Right lobe of liver (tissue), 6 donors: ENCODE data around the gene ITPKB. TPM values are rescaled to one million over a fixed set of nuclear protein-coding genes. Genes with fewer than 3 reads are reported as not detected.

Source experiments
- ATAC-seq, 4 donors: fragments of 200-7000 bp; cut with Tn5 transposase; one replicate each; pipeline ENCODE4 v1.9.1; 2020; ENCODE audit warnings: mild to moderate bottlenecking in 4 of 4, moderate library complexity in 4 of 4
- DNase-seq, 3 donors: peaks; one replicate each; pipeline ENCODE4 v3.0.0-alpha.2; 2020
- H3K27ac ChIP-seq, 3 donors: fragments of 200-600 bp; one replicate each; pipeline ENCODE4 v1.8.0; 2022
- H3K27me3 ChIP-seq, 2 donors: fragments of 200-600 bp; one replicate each; pipeline ENCODE4 v1.8.0; 2022
- H3K36me3 ChIP-seq, 4 donors: fragments of 200-600 bp; sonication (generic) in 1 of 4; one replicate each; pipeline versions ENCODE4 v1.5.1 to v1.8.0; 2017 to 2022; ENCODE audit warnings: control low read depth in 1 of 4
- H3K4me1 ChIP-seq, 4 donors: fragments of 200-600 bp; sonication (generic) in 1 of 4; one replicate each; pipeline versions ENCODE4 v1.5.1 to v1.8.0; 2017 to 2022; ENCODE audit warnings: control low read depth in 1 of 4
- H3K4me3 ChIP-seq, 3 donors: fragments of 200-600 bp; one replicate each; pipeline ENCODE4 v1.8.0; 2022
- H3K9me3 ChIP-seq, 4 donors: fragments of 200-600 bp; sonication (generic) in 1 of 4; one replicate each; pipeline versions ENCODE4 v1.5.1 to v1.8.0; 2017 to 2022; ENCODE audit warnings: control low read depth in 1 of 4
- CTCF ChIP-seq, 4 donors: fragments of 200-600 bp in 3 of 4; fragments of 450-650 bp in 1 of 4; IDR thresholded peaks; one replicate each; pipeline versions ENCODE4 v1.5.1 to v1.8.0; 2016 to 2022; ENCODE audit warnings: antibody characterized with exemption in 4 of 4, mild to moderate bottlenecking in 2 of 4
- POLR2A ChIP-seq: fragments of 450-650 bp; IDR thresholded peaks from one replicate; pipeline ENCODE4 v1.6.1; 2017; ENCODE audit warnings: antibody characterized with exemption, mild to moderate bottlenecking
- WGBS: methylation state at CpG from one replicate; pipeline ENCODE4 v1.1.6; 2018; ENCODE audit warnings: low coverage, low lambda C conversion rate; ENCODE audit not compliant: insufficient coverage; ENCODE audit errors: missing lambda C conversion rate; 5-methylcytosine and 5-hydroxymethylcytosine counted together
- intact Hi-C, 2 donors: fragments of 100-400 bp; cut with DNase I; formaldehyde crosslinking; loops; one replicate each; pipeline versions ENCODE4 v1.11.2 to v1.14.1; 2022
- total RNA-seq, 6 experiments: library from RNA; depleted of rRNA in 2 of 6; stranded (reverse); fragments of >200 nt in 2 of 6; fragmentation: NEBNext Ultra II Directional in 3 of 6; extraction: Animal tissue kit (Norgen Biotek cat#: 25700) in 3 of 6; gene quantifications; one replicate each; pipeline versions ENCODE4 v1.1.0 to v1.2.4, GENCODE V29; 2016 to 2023
- donor health status: DM: no; HTN: yes; CAD: no.
- donor health status: DM: no; HTN: no; CAD: no.
- donor health status: DM: no; HTN: no; CAD: no.
- donor health status: DM: no; HTN: yes; CAD: no.
- donor health status: DM: no; HTN: yes; CAD: no.

The ITPKB gene
- total RNA-seq, 6 experiments from 2014 or later: 2.1 to 4.1 (median 3.4) TPM

GRCh38 chr1:226607821-226608220 lies 131.3 kb downstream of the ITPKB start:
- no peak for ATAC-seq
- no peak for DNase-seq
- H3K9me3 ChIP-seq: no peaks in the 10 kb centered on the region
- peaks cover 0 to 4% (median 1%) of the 10 kb centered on the region in 4 donors for H3K4me1 ChIP-seq
- no peak overlapping the region for H3K27ac ChIP-seq
- WGBS: no CpG with 5 or more reads among the region's 1 CpG
- H3K27me3 ChIP-seq: no peaks in the 10 kb centered on the region
- H3K4me3 ChIP-seq: no peak overlapping the region
- TF ChIP-seq POLR2A: no peak
- TF ChIP-seq CTCF (IDR thresholded peaks at IDR 0.05): no peak
- intact Hi-C loops: loop anchor here (10.0 kb wide), 1 partner anchor 183 kb away; no protein-coding TSS in a partner anchor
- no peaks in the 10 kb centered on the region for H3K36me3 ChIP-seq

- DNase-seq (no peak), ATAC-seq (no peak)
- intact Hi-C loops: loop anchor here (10.0 kb wide), 1 partner anchor 182 kb away; no protein-coding TSS in a partner anchor
- no peak overlapping the region for H3K4me3 ChIP-seq
- 79% methylated on average over 2 of the region's 12 CpGs for WGBS
- no peaks in the 10 kb centered on the region for H3K27me3 ChIP-seq
- TF ChIP-seq POLR2A (no peak), CTCF (IDR thresholded peaks at IDR 0.05) (no peak)
- H3K9me3 ChIP-seq: no peaks in the 10 kb centered on the region
- peaks cover 0 to 4% (median 2%) of the 10 kb centered on the region in 4 donors for H3K4me1 ChIP-seq
- H3K27ac ChIP-seq: no peak overlapping the region
- no peaks in the 10 kb centered on the region for H3K36me3 ChIP-seq
These were observed 131.8 kb downstream of the ITPKB start for GRCh38 chr1:226607268-226607660.

GRCh38 chr1:226606311-226607267 lies 132.5 kb downstream of the ITPKB start:
- intact Hi-C loops: loop anchor here (10.0 kb wide), 1 partner anchor 182 kb away; no protein-coding TSS in a partner anchor
- Histone ChIP-seq H3K36me3 (no peaks in the 10 kb centered on the region), H3K9me3 (no peaks in the 10 kb centered on the region), H3K4me1 (peaks cover 0 to 4% (median 2%) of the 10 kb centered on the region in 4 donors), H3K27me3 (no peaks in the 10 kb centered on the region), H3K4me3 (no peak overlapping the region), H3K27ac (no peak overlapping the region)
- WGBS: 80% methylated on average over 7 of the region's 11 CpGs
- DNase-seq (no peak), ATAC-seq (no peak)
- TF ChIP-seq POLR2A: no peak
- TF ChIP-seq CTCF (IDR thresholded peaks at IDR 0.05): no peak

GRCh38 chr1:226605318-226605950 lies 133.6 kb downstream of the ITPKB start:
- Histone ChIP-seq H3K36me3 (no peaks in the 10 kb centered on the region), H3K9me3 (no peaks in the 10 kb centered on the region), H3K4me1 (peaks cover 0 to 4% (median 2%) of the 10 kb centered on the region in 4 donors), H3K27me3 (no peaks in the 10 kb centered on the region), H3K27ac (no peak overlapping the region), H3K4me3 (no peak overlapping the region)
- no peak for DNase-seq
- TF ChIP-seq POLR2A (no peak), CTCF (IDR thresholded peaks at IDR 0.05) (no peak)
- intact Hi-C loops: loop anchor here (10.0 kb wide), 1 partner anchor 181 kb away; no protein-coding TSS in a partner anchor
- WGBS: 87% methylated on average over 4 of the region's 9 CpGs
- no peak for ATAC-seq
